HEK293 (cell line): ENCODE data around the gene ITGAL.

Source experiments
- BCL11B ChIP-seq: fragments of 450-650 bp; formaldehyde crosslinking; IDR thresholded peaks from 2 replicates; pipeline ENCODE4 v1.5.1; 2016; ENCODE audit warnings: low read depth, missing biosample characterization, missing genetic modification characterization
- GLIS2 ChIP-seq: fragments of 450-650 bp; formaldehyde crosslinking; IDR thresholded peaks from 2 replicates; pipeline ENCODE4 v1.5.1; 2016; ENCODE audit warnings: missing biosample characterization, missing genetic modification characterization
- INSM2 ChIP-seq: fragments of 450-650 bp; formaldehyde crosslinking; IDR thresholded peaks from 2 replicates; pipeline ENCODE4 v1.5.1; 2016; ENCODE audit warnings: missing biosample characterization, missing genetic modification characterization
- ZBTB1 ChIP-seq: fragments of 450-650 bp; formaldehyde crosslinking; IDR thresholded peaks from 2 replicates; pipeline ENCODE4 v1.5.1; 2016; ENCODE audit warnings: missing biosample characterization, missing genetic modification characterization
- ZBTB11 ChIP-seq: fragments of 450-650 bp; formaldehyde crosslinking; conservative IDR thresholded peaks from 2 replicates; pipeline ENCODE4 v1.5.1; 2016; ENCODE audit warnings: low read depth, missing biosample characterization, missing genetic modification characterization
- ZFHX2 ChIP-seq: fragments of 450-650 bp; formaldehyde crosslinking; conservative IDR thresholded peaks from 2 replicates; pipeline ENCODE4 v1.5.1; 2016; ENCODE audit warnings: missing biosample characterization, missing genetic modification characterization
- ZFP69B ChIP-seq: fragments of 450-650 bp; formaldehyde crosslinking; IDR thresholded peaks from 2 replicates; pipeline ENCODE4 v1.5.1; 2016; ENCODE audit warnings: missing biosample characterization, missing genetic modification characterization
- ZNF133 ChIP-seq: fragments of 450-650 bp; formaldehyde crosslinking; IDR thresholded peaks from 2 replicates; pipeline ENCODE4 v1.5.1; 2016; ENCODE audit warnings: missing biosample characterization, missing genetic modification characterization
- ZNF138 ChIP-seq: fragments of 450-650 bp; formaldehyde crosslinking; IDR thresholded peaks from 2 replicates; pipeline ENCODE4 v1.5.1; 2016; ENCODE audit warnings: missing biosample characterization, missing genetic modification characterization, borderline replicate concordance
- ZNF146 ChIP-seq: fragments of 450-650 bp; formaldehyde crosslinking; IDR thresholded peaks from 2 replicates; pipeline ENCODE4 v1.5.1; 2016; ENCODE audit warnings: missing biosample characterization, missing genetic modification characterization
- ZNF148 ChIP-seq: fragments of 450-650 bp; formaldehyde crosslinking; IDR thresholded peaks from 2 replicates; pipeline ENCODE4 v1.5.0; 2017; ENCODE audit warnings: missing biosample characterization, missing genetic modification characterization, borderline replicate concordance
- ZNF155 ChIP-seq: fragments of 450-650 bp; formaldehyde crosslinking; IDR thresholded peaks from 2 replicates; pipeline ENCODE4 v1.5.1; 2016; ENCODE audit warnings: missing biosample characterization, missing genetic modification characterization
- ZNF266 ChIP-seq: fragments of 450-650 bp; formaldehyde crosslinking; IDR thresholded peaks from 2 replicates; pipeline ENCODE4 v1.5.1; 2016; ENCODE audit warnings: missing biosample characterization, missing genetic modification characterization, low read depth
- ZNF324 ChIP-seq: fragments of 450-650 bp; formaldehyde crosslinking; IDR thresholded peaks from 2 replicates; pipeline ENCODE4 v1.5.1; 2016; ENCODE audit warnings: missing biosample characterization, missing genetic modification characterization
- ZNF354C ChIP-seq: fragments of 450-650 bp; formaldehyde crosslinking; IDR thresholded peaks from 2 replicates; pipeline ENCODE4 v1.5.1; 2016; ENCODE audit warnings: missing biosample characterization, missing genetic modification characterization, low read depth, borderline replicate concordance
- ZNF362 ChIP-seq: fragments of 450-650 bp; formaldehyde crosslinking; IDR thresholded peaks from 2 replicates; pipeline ENCODE4 v1.5.1; 2016; ENCODE audit warnings: missing biosample characterization, missing genetic modification characterization
- ZNF423 ChIP-seq: fragments of 450-650 bp; formaldehyde crosslinking; IDR thresholded peaks from 2 replicates; pipeline ENCODE4 v1.5.1; 2016; ENCODE audit warnings: missing biosample characterization, missing genetic modification characterization
- ZNF449 ChIP-seq: fragments of 450-650 bp; formaldehyde crosslinking; IDR thresholded peaks from 2 replicates; pipeline ENCODE4 v1.5.1; 2017; ENCODE audit warnings: missing biosample characterization, mild to moderate bottlenecking, missing genetic modification characterization, moderate library complexity
- ZNF514 ChIP-seq: fragments of 450-650 bp; formaldehyde crosslinking; IDR thresholded peaks from 2 replicates; pipeline ENCODE4 v1.5.1; 2016; ENCODE audit warnings: missing biosample characterization, missing genetic modification characterization
- ZNF521 ChIP-seq: fragments of 450-650 bp; formaldehyde crosslinking; IDR thresholded peaks from 2 replicates; pipeline ENCODE4 v1.5.1; 2017; ENCODE audit warnings: missing biosample characterization, mild to moderate bottlenecking, missing genetic modification characterization
- ZNF555 ChIP-seq: fragments of 450-650 bp; formaldehyde crosslinking; conservative IDR thresholded peaks from 2 replicates; pipeline ENCODE4 v1.5.1; 2017; ENCODE audit warnings: missing biosample characterization, mild to moderate bottlenecking, missing genetic modification characterization, inconsistent platforms
- ZNF571 ChIP-seq: fragments of 450-650 bp; formaldehyde crosslinking; IDR thresholded peaks from 2 replicates; pipeline ENCODE4 v1.5.0; 2017; ENCODE audit warnings: missing biosample characterization, missing genetic modification characterization
- ZNF585B ChIP-seq: fragments of 450-650 bp; formaldehyde crosslinking; IDR thresholded peaks from 2 replicates; pipeline ENCODE4 v1.5.1; 2016; ENCODE audit warnings: missing biosample characterization, missing genetic modification characterization
- ZNF600 ChIP-seq: fragments of 450-650 bp; formaldehyde crosslinking; IDR thresholded peaks from 2 replicates; pipeline ENCODE4 v1.5.1; 2016; ENCODE audit warnings: missing biosample characterization, missing genetic modification characterization
- ZNF621 ChIP-seq: fragments of 450-650 bp; formaldehyde crosslinking; IDR thresholded peaks from 2 replicates; pipeline ENCODE4 v1.5.1; 2017; ENCODE audit warnings: missing biosample characterization, missing genetic modification characterization
- ZNF629 ChIP-seq: fragments of 450-650 bp; formaldehyde crosslinking; IDR thresholded peaks from 2 replicates; pipeline ENCODE4 v1.5.1; 2017; ENCODE audit warnings: missing biosample characterization, missing genetic modification characterization
- ZNF645 ChIP-seq: fragments of 450-650 bp; formaldehyde crosslinking; IDR thresholded peaks from 2 replicates; pipeline ENCODE4; 2016; ENCODE audit warnings: missing biosample characterization, missing genetic modification characterization
- ZNF654 ChIP-seq: fragments of 450-650 bp; formaldehyde crosslinking; IDR thresholded peaks from 2 replicates; pipeline ENCODE4 v1.5.1; 2016; ENCODE audit warnings: low read depth, missing biosample characterization, missing genetic modification characterization
- ZNF777 ChIP-seq: fragments of 450-650 bp; formaldehyde crosslinking; IDR thresholded peaks from 2 replicates; pipeline ENCODE4 v1.5.1; 2017; ENCODE audit warnings: missing biosample characterization, missing genetic modification characterization, borderline replicate concordance

Gene ITGAL

GRCh38 chr16:30526823-30527634 is 54.5 kb downstream of the ITGAL start (continued):
- peak; percentile 87 for TF ChIP-seq ZNF777
- TF ChIP-seq ZNF354C (tag by site-specific recombination): no peak
- TF ChIP-seq ZNF146 (tag by site-specific recombination): peak; percentile 40; the same call in 1 of the 2 replicates
- no peak for TF ChIP-seq ZNF148
- peak; percentile 83; the same call in 1 of the 2 replicates for TF ChIP-seq BCL11B
- peak; percentile 88 for TF ChIP-seq ZFP69B
- no peak for TF ChIP-seq ZNF362
- TF ChIP-seq ZNF555 (tag by site-specific recombination): no peak
- no peak for TF ChIP-seq ZNF138 (tag by site-specific recombination)
- TF ChIP-seq ZFHX2 (tag by site-specific recombination): peak; percentile 62
- TF ChIP-seq ZNF324: peak; percentile 84
- TF ChIP-seq ZNF571 (tag by site-specific recombination): no peak
- TF ChIP-seq ZNF155: no peak
- TF ChIP-seq ZNF629 (tag by site-specific recombination): peak; percentile 66
- TF ChIP-seq ZNF266 (tag by site-specific recombination): no peak; the same call in 1 of the 2 replicates
- no peak for TF ChIP-seq ZNF514 (tag by site-specific recombination)
- TF ChIP-seq ZNF600: peak; percentile 74
- no peak for TF ChIP-seq ZNF645
- peak; percentile 94 for TF ChIP-seq GLIS2 (tag by site-specific recombination)
- peak; percentile 78; the same call in 1 of the 2 replicates for TF ChIP-seq INSM2 (tag by site-specific recombination)
- no peak for TF ChIP-seq ZNF423
- TF ChIP-seq ZNF585B (tag by site-specific recombination): no peak
- TF ChIP-seq ZNF449 (tag by site-specific recombination): peak; percentile 88
- no peak for TF ChIP-seq ZNF654 (tag by site-specific recombination)
- TF ChIP-seq ZNF133 (tag by site-specific recombination): no peak
- peak; percentile 98 for TF ChIP-seq ZBTB11 (tag by site-specific recombination)
- TF ChIP-seq ZNF521 (tag by site-specific recombination): no peak
- TF ChIP-seq ZNF621 (tag by site-specific recombination): no peak
- peak; percentile 100 for TF ChIP-seq ZBTB1 (tag by site-specific recombination)
